Hematopoietic multipotent progenitor cell treated with erythropoietin and hydrocortisone succinate and interleukin-3 and kit ligand, for 6 days (in vitro differentiated cells): ENCODE data around the gene POLR2C.
"Not testable (repeated sequence)": the region's sequence is repeated elsewhere in the genome, so short reads cannot be mapped to it uniquely, and the experiment has no call there.

Source experiments
- DNase-seq: peaks from one replicate; pipeline ENCODE4 v3.0.0-alpha.2; 2015

Gene POLR2C

GRCh38 chr16:57479976-57480753 is 17.7 kb downstream of the POLR2C start:
- DNase-seq, result no peak

GRCh38 chr16:57480754-57481230 is 18.3 kb downstream of the POLR2C start:
- DNase-seq, result no peak

- no peak for DNase-seq
These were observed 18.9 kb downstream of the POLR2C start for GRCh38 chr16:57481421-57481820.

- no peak for DNase-seq
These were observed 20.5 kb downstream of the POLR2C start for GRCh38 chr16:57482845-57483545.

DNA sequence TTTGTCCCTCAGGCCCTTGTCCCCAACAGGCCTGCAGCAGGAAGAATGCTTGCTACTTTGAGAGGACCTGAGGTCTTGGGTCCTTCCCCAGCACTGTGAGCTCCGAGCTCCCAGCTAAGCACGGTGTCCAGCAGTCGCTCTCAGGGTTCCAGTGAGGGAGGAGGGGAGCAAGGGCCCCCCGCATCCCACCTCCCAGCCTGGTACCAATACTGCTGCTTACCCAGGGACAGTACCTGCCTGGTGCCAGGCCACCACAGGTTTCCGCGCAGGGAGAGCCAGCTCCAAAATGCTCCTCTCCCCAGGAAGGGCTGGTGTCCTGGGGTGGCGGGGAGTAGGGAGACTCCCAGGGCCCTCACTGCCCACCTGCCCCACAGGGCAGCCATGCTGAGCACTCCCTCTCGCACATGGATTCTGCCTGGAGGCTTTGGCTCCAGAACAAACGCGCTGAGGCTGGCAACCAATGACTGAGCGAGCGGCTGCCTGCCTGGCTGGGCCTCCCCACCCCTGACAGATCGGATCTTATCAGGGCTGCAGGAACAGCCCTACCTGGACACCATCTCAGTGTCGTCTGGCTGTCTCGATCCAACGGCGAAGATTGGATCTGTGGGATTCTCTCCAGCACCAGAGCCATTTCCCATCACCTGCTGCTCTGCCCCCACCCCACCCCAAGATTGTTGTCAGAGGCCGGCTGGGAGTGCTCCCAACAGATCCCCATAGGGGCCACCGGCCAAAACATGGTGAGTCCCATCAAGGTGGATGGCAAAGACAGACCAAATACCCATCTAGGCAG is 21.4 kb downstream of the POLR2C start:
- DNase-seq, result no peak

GRCh38 chr16:57484515-57485005 is 22.1 kb downstream of the POLR2C start:
- no peak for DNase-seq

DNA sequence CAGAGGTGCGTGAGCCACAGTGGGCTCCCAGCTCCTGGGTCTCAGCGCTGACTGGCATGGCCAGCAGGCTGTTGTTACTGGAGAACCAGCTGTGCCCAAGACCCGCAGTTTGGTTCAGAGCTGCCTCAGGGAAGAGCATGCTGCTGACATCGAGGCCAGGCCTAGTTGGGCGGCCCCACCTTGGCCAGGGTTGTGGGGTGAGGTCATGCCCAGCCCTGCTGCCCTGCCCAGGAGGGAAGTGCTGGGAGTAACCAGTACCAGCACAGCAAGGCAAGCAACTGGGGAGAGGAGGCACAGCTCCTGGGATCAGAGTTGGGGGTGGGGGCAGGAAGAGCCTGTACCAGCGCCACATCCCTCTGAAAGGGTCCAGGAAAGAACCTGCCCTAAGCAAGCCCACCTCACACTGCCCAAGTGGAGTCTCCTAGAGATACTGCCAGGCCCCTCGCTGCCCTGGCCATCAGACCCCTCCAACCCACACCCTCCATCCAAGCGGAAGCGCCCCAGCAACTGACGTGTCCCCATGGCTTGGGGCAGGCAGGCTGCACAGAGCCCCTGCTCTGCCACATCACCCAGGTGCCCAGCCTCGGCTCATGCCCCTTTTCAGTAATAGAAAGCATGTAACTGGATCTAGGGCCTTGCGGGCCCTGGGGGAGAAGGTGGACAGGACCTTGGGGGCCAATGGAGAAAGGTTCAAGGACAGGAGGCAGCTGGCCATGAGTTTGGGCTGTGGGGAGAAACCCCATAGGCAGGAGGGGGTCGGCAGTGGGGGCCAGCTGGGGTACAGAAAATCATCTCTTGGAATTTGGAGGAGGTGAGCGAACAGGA is 22.8 kb downstream of the POLR2C start:
- DNase-seq, result no peak

GRCh38 chr16:57485916-57486857 is 23.7 kb downstream of the POLR2C start, which contains the start of gene DOK4:
TSS of gene DOK4 (minus strand) at chr16:57486493. CDS start at chr16:57479507, 6,986 bp downstream.
- peak; percentile 89 for DNase-seq

DNA sequence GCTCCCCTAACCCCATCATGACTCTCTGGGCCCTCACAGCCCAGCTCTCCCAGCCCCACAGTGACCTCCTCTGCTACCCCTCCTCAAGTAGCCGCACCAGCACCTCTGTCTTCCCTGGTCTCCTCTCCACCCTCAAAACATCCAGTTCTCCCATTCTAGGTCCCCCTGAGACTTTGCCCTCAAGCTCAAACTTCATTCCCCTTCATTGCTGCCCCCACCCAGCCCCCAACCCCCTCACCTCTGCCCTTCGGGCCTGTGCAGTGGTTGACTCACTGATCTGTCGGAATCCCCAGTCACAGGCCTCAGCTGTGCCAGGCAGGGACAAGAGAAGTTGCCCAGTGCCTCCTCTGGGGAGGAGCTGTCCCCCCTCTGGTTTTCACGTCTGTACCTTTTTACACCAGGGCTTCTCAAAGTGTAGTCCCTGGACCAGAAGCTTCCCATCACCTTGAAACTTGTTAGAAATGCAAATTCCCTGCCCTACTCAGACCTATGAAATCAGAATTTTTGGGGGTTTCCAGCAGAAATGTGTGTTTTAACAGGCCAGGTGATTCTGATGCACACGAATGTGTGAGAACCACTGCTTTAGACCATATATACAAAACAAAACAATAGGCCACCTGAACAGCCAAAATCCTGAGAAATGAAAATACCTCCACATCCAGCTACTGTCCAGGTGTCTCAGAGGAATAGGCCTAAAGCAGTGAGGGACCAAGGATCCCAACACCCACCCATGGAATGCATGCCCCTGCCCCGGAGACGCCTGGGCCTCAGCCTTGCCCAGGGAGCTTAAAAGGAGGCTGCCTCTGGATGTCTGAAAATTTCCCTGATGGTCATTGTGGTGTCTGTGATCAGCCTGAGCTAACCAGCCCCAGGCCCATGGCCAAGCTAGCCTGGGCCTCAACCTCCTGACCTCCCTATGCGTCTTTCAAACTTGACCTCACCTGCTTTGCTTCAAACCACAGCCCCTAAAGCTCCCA is 24.7 kb downstream of the POLR2C start:
- no peak for DNase-seq

DNA sequence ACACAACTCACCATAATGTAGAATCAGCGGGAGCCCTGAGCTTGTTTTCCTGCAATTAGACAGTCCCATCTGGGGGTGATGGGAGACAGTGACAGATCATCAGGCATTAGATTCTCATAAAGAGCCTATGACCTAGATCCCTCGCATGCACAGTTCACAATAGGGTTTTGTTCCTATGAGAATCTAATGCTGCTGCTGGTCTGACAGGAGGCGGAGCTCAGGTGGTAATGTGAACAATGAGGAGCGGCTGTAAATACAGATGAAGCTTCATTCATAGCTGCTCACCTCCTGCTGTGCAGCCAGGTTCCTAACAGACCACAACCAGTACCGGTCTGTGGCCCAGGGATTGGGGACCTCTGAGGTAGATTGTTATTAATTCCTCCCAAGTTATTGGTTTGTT is 26.8 kb downstream of the POLR2C start:
- DNase-seq, result no peak

DNA sequence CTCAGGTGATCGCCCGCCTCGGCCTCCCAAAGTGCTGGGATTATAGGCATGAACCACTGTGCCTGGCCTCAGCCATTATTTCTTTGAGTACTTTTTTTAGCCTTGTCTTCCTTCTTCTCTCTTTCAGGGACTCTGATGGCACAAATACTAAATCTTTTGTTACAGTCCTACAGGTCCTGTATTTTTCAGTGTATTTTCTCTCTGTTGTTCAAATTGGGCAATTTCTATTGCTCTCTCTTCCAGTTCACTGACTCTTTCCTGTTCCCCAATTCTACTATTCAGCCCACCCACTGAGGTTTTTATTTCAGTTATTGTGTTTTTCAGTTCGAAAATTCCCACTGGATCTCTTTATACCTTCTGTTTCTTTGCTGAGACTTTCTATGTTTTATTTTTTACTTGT is 31.3 kb downstream of the POLR2C start:
- no peak for DNase-seq

DNA sequence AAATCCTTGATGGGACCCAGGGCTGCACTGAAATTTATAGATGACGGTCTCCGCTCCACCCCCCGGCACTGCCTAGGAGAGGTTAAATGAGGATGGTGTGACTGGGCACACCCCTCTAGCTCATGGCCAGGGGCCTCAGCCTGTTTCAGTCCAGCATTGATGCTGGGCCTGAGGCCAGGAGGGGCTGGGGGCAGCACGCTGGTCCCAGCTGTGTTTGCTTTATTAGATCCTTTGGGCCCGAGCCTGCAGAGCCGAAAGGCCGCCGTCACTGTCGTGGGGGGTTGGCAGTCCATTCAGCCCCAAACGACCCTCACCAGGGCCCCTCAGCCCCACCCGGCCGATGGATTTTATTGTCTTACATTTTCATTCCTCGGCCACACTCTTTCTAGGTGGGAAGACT is 34.6 kb downstream of the POLR2C start:
- DNase-seq, result no peak

- DNase-seq, result no peak
These were observed 35.6 kb downstream of the POLR2C start for GRCh38 chr16:57498031-57498430.

DNA sequence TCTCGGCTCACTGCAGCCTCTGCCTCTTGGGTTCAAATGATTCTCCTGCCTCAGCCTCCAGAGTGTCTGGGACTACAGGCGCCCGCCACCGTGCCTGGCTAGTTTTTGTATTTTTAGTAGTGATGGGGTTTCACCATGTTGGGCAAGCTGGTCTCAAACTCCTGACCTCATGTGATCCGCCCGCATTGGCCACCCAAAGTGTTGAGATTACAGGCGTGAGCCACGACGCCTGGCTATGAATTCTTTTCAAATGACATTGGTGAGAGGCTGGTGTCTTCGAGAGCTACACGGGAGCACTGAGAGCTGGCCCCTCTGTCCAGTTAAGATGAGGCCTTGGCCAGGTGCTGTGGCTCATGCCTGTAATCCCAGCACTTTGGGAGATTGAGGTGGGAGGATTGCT is 37.5 kb downstream of the POLR2C start:
- DNase-seq, result not testable (repeated sequence)

GRCh38 chr16:57500578-57501111 is 38.2 kb downstream of the POLR2C start:
- DNase-seq, result no peak

DNA sequence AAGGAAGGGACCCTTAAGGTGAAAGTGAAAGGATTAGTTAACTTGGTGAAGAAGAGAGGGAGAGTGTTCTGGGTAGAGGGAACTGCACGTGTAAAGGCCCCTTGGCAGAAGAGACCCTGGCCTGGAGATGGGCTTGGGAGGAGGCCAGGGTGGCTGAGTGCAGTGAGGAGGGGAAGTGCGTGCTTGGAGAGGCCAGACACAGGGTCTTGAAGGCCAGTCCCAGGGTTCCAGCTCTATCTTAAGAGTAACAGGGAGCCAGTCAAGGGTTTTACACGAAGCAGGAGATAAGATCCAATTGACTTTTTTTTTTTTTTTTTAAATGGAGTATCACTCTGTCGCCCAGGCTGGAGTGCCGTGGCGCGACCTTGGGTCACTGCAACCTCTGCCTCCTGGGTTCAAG is 39.0 kb downstream of the POLR2C start:
- DNase-seq, result no peak

DNA sequence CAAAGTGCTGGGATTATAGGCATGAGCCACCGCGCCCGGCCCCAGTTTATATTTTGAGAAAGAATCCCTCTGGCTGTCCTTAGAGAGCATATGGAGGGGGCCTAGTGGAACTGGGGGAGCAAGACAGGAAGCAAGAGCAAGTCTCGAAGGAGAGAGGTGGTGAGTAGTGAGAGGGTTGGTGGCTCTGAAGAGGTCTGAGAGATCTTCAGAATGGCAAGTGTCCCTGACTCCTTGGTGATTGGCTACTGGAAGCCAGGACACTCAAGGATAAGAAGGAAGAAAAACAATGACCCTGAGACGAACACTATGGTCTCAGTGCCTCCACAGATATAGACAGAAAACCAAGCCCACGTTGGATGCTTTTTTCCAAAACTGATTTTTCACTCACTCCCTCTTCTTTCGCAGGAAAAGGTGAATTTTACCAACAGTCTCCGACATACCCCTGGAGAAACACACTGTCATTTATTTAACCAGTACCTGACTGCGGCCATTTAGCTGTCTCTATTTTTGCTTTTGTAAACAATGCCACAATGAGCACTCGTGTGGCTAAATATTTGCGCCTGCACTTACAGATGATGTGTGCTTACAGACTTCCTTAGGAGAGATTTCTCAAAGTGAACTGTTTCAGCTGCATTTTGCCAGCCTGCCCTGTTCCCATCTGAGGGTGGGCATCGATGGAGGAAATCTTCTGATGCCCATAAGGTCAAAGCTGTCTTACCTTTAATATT is 39.7 kb downstream of the POLR2C start:
- DNase-seq, result no peak

- no peak for DNase-seq
These were observed 40.9 kb downstream of the POLR2C start for GRCh38 chr16:57503366-57503765.

DNA sequence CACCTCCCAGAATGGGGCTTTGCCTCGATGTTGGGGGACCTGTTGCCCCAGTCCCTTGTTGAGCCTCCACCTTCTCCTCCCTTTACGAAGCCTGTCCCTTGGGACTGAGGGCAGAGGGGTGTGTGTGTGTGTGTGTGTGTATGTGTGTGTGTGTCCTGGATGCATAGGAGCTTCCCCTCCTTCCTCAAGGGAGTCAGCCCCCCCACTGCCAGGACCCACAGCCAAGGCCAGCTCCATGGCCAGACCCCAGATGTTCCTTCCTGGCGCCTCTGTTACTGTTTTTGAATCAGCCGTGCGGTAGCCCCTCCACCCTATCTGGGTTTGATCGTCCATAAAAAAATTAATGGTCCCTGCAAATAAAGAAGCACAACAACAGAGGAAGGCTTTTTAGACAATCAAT is 41.5 kb downstream of the POLR2C start:
- DNase-seq, result no peak
